Caki2 (cell line): ENCODE data around the gene CFAP20DC. TPM values are rescaled to one million over a fixed set of nuclear protein-coding genes. Genes with fewer than 3 reads are reported as not detected.
"Not testable (repeated sequence)": the region's sequence is repeated elsewhere in the genome, so short reads cannot be mapped to it uniquely, and the experiment has no call there.

Experiments
- DNase-seq: peaks from one replicate; pipeline ENCODE4 v3.0.0-alpha.2; 2015; ENCODE audit warnings: low read depth
- in situ Hi-C: cut with HindIII; loops from 2 replicates; pipeline ENCODE4 v1.10.0; 2016; ENCODE audit warnings: low sequenced_read_pairs, low pct_unique_long_range_greater_than_20kb, mixed read lengths
- total RNA-seq: library from RNA; depleted of rRNA; stranded (reverse); fragments of >200 nt; shearing (Covaris generic); gene quantifications from 2 replicates; pipeline ENCODE4 v1.2.3, GENCODE V29; 2014; ENCODE audit warnings: low replicate concordance

The CFAP20DC gene
- total RNA-seq, 1 experiment from 2014 or later, result 8.3 TPM

DNA sequence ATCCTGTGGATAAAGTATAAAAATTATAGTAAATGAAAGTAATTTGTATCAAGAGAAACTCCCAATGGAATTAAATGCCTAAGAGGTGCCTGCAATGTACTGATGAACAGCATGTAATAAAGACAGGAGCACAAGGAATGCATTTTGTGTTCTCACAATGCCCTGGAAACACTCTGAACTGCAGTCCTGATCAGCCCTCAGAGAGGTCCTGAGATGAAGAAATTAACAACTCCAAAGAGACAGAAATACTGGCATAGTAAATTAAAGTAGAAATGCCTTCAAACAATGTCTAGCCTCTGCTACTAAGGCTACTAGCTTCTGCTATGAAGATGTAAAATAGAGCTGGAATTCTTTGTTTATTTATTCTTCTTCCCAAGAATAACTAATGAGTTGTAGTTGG, 59.9 kb downstream of the CFAP20DC start:
- DNase-seq, result no peak
- in situ Hi-C loops, result no loop called here

DNA sequence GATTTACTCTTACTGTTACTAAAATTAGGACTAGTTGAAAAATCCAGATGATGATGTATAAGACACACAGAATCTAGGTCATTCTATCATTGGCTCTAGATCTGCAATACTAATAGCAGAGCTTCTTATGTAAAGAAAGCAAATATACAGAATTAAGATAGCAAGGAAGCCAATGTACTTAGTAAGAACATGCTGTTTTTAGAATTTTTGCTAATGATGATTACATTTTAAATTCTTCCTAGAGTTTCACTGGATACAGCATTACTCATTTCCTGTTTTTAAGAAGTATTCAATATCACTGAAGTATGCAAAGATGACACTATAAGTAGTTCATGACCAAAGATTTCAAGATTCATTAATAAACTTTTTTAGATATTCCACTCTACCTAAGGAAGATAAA, 60.7 kb downstream of the CFAP20DC start:
- in situ Hi-C loops, result no loop called here
- DNase-seq, result no peak

DNA sequence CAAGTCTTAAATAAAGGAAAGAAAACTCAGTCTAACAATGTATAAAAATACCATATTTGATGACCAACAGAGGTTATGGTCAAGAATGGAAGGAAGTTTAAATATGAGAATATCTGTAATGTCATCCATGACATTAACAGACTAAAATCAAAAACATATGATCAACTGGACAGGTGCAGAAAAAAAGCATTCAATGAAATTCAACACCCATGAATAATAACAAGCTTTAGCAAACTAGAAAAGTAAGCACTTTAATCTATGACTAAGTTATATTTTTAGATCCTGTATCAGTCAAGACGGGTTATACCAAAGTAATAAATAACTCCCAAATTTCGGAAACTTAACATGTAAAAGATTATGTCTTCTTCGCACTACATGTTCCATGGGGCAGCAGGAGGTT, 61.8 kb downstream of the CFAP20DC start:
- no peak for DNase-seq
- in situ Hi-C loops, result no loop called here

- in situ Hi-C loops, result no loop called here
- DNase-seq, result no peak
Measured at GRCh38 chr3:58986654-58987053, 63.2 kb downstream of the CFAP20DC start.

DNA sequence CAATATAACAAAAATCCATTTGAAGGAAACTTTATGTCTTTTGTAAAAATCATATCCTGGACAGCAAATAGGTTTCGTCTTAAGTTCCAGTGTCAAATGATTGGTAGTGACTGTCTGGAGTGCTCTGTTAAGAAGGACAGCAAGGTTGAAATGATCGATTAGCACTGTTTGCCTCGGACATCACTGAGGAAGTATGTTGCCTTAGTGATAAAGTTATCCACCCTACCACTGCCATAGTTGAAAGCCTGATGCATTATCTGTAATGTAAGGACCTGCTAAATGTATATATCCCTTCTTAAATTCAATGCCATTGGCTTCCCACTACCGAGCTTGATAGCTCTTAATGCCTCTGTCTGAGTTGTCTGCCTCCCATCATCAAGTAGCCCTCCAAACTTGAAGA, 70.0 kb downstream of the CFAP20DC start:
- DNase-seq, result no peak
- in situ Hi-C loops, result no loop called here

- in situ Hi-C loops, result no loop called here
- no peak for DNase-seq
Measured at GRCh38 chr3:58973796-58974195, 76.0 kb downstream of the CFAP20DC start.

DNA sequence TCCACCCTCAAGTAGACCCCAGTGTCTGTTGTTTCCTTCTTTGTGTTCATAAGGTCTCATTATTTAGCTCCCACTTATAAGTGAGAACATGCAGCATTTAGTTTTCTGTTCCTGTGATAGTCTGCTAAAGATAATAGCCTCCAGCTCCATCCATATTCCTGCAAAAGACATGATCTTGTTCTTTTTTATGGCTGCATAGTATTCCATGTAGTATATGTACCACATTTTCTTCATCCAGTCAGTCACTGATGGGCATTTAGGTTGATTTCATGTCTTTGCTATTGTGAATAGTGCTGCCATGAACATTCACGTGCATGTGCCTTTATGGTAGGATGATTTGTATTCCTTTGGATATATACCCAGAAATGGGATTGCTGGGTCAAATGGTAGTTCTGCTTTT, 82.0 kb downstream of the CFAP20DC start:
- in situ Hi-C loops, result not testable (repeated sequence)

DNA sequence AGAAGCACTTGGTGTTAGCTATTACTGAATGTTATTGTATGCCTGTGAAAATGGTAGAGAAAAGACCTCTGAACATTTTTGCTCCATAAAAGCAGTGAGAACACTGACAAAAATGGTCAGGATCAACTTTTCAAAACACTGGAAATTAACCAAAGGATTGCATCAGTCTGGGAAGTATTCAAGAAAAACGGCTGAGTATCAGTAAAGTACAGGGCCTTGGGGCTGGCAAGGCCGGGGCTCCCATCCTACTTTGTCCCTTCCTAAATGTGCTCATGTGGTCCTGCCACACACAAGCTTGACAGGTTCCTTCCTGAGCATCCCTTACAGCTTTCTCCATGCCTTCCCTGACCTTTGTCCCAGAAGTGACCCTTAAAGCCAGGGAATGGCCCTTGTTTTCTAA, 84.0 kb downstream of the CFAP20DC start:
- in situ Hi-C loops, result no loop called here
- no peak for DNase-seq

More for the DNA sequence above, 82.0 kb downstream of the CFAP20DC start:
- DNase-seq, result not testable (repeated sequence)

DNA sequence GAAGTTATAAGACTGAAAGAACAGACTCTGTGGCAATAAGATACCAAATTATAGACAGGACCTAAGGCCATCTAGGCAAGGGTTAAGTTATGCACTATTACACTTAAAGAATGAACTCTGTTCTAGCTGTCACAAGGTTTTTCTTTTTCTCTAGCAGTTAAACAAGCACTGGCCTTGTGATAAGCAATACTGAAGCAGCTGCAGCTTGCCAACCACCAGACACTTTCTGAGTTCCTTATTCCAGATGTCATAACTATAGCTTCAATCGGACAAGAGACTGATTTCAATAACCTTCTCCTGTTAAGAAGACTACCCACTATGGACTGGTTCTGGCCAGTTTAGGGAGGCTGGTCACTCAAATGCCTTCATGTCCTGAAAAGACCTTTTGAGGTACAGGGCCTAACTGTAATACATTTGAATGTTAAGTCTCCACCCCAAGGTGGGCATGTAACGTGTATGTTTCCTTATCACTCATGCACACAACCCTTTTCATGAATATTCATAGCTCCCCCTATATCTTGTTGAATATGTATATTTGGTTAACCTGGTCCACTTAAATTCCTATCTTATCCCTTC, 85.8 kb downstream of the CFAP20DC start:
- no peak for DNase-seq
- in situ Hi-C loops, result no loop called here

GRCh38 chr3:58962816-58963215, 87.0 kb downstream of the CFAP20DC start:
- in situ Hi-C loops, result no loop called here
- DNase-seq, result no peak

DNA sequence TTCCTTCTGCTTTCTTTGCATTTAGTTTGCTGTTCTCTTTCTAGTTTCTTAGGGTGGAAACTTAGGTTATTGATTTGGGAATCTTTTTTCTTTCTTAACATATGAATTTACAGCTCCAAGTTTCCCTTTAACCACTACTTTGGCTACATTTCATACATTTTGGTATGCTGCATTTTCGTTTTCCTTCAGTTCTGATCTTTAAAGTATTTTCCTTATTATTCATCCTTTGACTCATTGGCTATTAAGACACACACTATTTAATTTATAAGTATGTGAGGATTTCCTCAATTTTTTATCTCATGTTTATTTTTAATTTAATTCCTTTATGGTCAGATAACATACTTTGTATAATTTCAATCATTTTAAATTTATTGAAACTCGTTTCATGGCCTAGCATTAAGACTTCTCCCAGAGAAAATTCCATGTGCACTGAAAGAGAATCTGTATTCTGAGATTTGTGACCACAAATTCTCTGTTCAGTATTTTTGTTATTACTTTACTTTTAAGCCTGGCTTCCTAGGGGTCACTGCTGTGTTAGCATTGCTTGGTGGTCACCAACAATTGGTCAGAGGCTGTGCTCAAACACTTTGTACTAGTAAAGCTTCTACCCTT, 87.7 kb downstream of the CFAP20DC start:
- in situ Hi-C loops, result no loop called here
- DNase-seq, result no peak

DNA sequence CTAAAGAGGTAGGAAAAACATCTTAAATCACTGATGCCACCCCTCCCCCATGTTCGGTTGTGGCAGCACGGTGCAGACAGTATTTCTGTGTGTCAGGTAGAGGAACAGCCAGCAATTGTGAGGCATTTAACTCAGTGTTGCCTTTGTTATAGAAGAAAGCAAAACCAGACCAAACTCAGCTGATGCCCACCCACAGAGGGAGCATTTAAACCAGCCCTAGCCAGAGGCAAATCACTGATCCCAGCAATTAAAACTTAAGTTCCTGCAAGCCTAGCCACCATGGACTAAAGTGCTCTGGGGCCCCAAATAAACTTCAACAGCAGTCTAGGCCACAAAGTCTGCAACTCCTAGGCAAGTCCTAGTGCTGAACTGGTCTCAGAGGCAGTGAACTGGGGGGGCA, 94.5 kb downstream of the CFAP20DC start:
- no peak for DNase-seq
- in situ Hi-C loops, result no loop called here

DNA sequence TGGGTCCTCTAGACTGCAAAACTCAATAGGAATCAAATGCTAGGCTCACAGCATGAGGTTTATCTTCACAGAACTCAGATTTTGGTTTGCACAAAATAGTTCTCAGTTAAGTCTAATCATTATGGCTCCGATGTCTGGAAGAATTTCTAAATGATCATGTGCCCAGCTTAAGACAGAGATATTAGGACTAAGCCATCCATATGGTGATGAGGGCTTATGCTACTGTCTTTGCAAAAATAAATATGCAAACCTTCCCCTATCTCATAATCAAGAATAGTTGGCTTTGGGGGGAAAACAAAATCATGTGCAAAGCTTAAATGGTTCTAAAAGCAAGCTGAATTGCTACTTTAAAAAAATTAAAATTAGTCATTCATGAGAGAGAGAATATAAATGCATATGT, 96.5 kb downstream of the CFAP20DC start:
- in situ Hi-C loops, result no loop called here
- no peak for DNase-seq

GRCh38 chr3:58952128-58952917, 97.5 kb downstream of the CFAP20DC start:
- peak; percentile 87 for DNase-seq
- in situ Hi-C loops, result no loop called here

GRCh38 chr3:58948018-58948417, 101.8 kb downstream of the CFAP20DC start:
- no peak for DNase-seq

GRCh38 chr3:58946875-58947274, 103.0 kb downstream of the CFAP20DC start:
- in situ Hi-C loops, result no loop called here
- DNase-seq, result no peak

More at GRCh38 chr3:58948018-58948417, 101.8 kb downstream of the CFAP20DC start:
- in situ Hi-C loops, result no loop called here

- in situ Hi-C loops, result no loop called here
- DNase-seq, result no peak
Measured at GRCh38 chr3:58938057-58938456, 111.8 kb downstream of the CFAP20DC start.

- in situ Hi-C loops, result no loop called here
- DNase-seq, result no peak
Measured at GRCh38 chr3:58924578-58924977, 125.2 kb downstream of the CFAP20DC start.

- no peak for DNase-seq
- in situ Hi-C loops, result no loop called here
Measured at GRCh38 chr3:58900386-58900785, 149.4 kb downstream of the CFAP20DC start.

- in situ Hi-C loops, result no loop called here
- no peak for DNase-seq
Measured at GRCh38 chr3:58899953-58900298, 149.9 kb downstream of the CFAP20DC start.
